Heart left ventricle (tissue), 16 donors: Measurements from ENCODE around the gene CHD1L. TPM values are rescaled to one million over a fixed set of nuclear protein-coding genes. Genes with fewer than 3 reads are reported as not detected.

Experiments
- ATAC-seq, 4 donors: fragments of 200-7000 bp; cut with Tn5 transposase; one replicate each; pipeline ENCODE4 v1.9.1; 2020 to 2022; ENCODE audit warnings: moderate library complexity in 4 of 4, mild to moderate bottlenecking in 3 of 4, moderate number of reproducible peaks in 1 of 4
- DNase-seq, 5 donors: peaks; one replicate each; pipeline ENCODE4 v3.0.0-alpha.2; 2020
- H3K27ac ChIP-seq, 12 donors: fragments of 200-600 bp; sonication (generic) in 4 of 12; one replicate each; pipeline versions ENCODE4 v1.5.0 to v1.8.0; 2016 to 2022; ENCODE audit warnings: mild to moderate bottlenecking in 2 of 12
- H3K27me3 ChIP-seq, 9 donors: fragments of 200-600 bp; sonication (generic) in 2 of 9; one replicate each; pipeline versions ENCODE4 v1.5.1 to v1.8.0; 2016 to 2022; ENCODE audit warnings: mild to moderate bottlenecking in 3 of 9
- H3K36me3 ChIP-seq, 9 donors: fragments of 200-600 bp; sonication (generic) in 2 of 9; one replicate each; pipeline versions ENCODE4 v1.5.0 to v1.8.0; 2018 to 2022; ENCODE audit warnings: mild to moderate bottlenecking in 2 of 9
- H3K4me1 ChIP-seq, 12 donors: fragments of 200-600 bp; sonication (generic) in 4 of 12; one replicate each; pipeline versions ENCODE4 v1.5.0 to v1.8.0; 2016 to 2022; ENCODE audit warnings: mild to moderate bottlenecking in 3 of 12
- H3K4me3 ChIP-seq, 12 donors: fragments of 200-600 bp; sonication (generic) in 4 of 12; one replicate each; pipeline versions ENCODE4 v1.5.0 to v1.8.0; 2017 to 2022; ENCODE audit warnings: mild to moderate bottlenecking in 9 of 12, moderate library complexity in 4 of 12
- H3K9me3 ChIP-seq, 12 donors: fragments of 200-600 bp; sonication (generic) in 4 of 12; one replicate each; pipeline versions ENCODE4 v1.5.0 to v1.8.0; 2016 to 2022; ENCODE audit warnings: mild to moderate bottlenecking in 1 of 12
- CTCF ChIP-seq, 12 donors: fragments of 200-600 bp; sonication (generic) in 4 of 12; IDR thresholded peaks; one replicate each; pipeline versions ENCODE4 v1.5.0 to v1.8.0; 2018 to 2022; ENCODE audit warnings: antibody characterized with exemption in 12 of 12, mild to moderate bottlenecking in 5 of 12
- POLR2A ChIP-seq, 2 donors: fragments of 450-650 bp; IDR thresholded peaks; one replicate each; pipeline ENCODE4 v1.6.1; 2017; ENCODE audit warnings: antibody characterized with exemption in 2 of 2, mild to moderate bottlenecking in 2 of 2, moderate library complexity in 2 of 2
- whole genome bisulfite sequencing, 4 donors: extraction: QIAGEN DNeasy Blood & Tissue Kit in 2 of 4; methylation state at CpG; one replicate each; pipeline versions ENCODE4 v1.1.5 to v1.1.7; 2013 to 2018; 5-methylcytosine and 5-hydroxymethylcytosine counted together
- intact Hi-C, 10 donors: fragments of 100-400 bp; cut with DNase I; formaldehyde crosslinking; loops; one replicate each; pipeline versions ENCODE4 v1.11.1 to v1.14.2; 2022
- polyA plus RNA-seq, 2 donors: library from polyadenylated mRNA; stranded (reverse); fragments of 200-250 nt; gene quantifications; one replicate each; pipeline ENCODE4 v1.2.3, GENCODE V29; 2013
- total RNA-seq, 9 donors: library from RNA; depleted of rRNA in 2 of 9; stranded (reverse); fragments of >200 nt in 2 of 9; fragmentation: NEBNext Ultra II Directional in 3 of 9; extraction: Animal tissue kit (Norgen Biotek cat#: 25700) in 3 of 9; gene quantifications; one replicate each; pipeline versions ENCODE4 v1.1.0 to v1.2.4, GENCODE V29; 2016 to 2023
- donor health status: ischemic (EF 13 %, LVEDD 7.1; RV severe dilation, severe dysfunction).
- donor health status: healthy with polysubstance abuse.
- donor health status: DM: no; HTN: yes; CAD: no.
- donor health status: DM: no; HTN: no; CAD: no.
- donor health status: ischemic (EF 25% LVEDD 6.9; RV normal size, moderate dysfunction).
- donor health status: ischemic (EF 25% LVEDD 5.7; RV mildly dilated, moderate dysfunction).
- donor health status: healthy.
- donor health status: DM: yes; HTN: yes; CAD: no.
- donor health status: ischemic (EF 35%, LVEDD 5.7; RV mildly dilated, moderate dysfunction).
- donor health status: nonischemic (EF 11% LVEDD 7.7; RV severe dilation, severe dysfunction).
- donor health status: DM: yes; HTN: yes; CAD: no.
- donor health status: PGD.
- donor health status: ischemic (EF 29% LVEDD 5.4; RV normal size, mild dysfunction).
- donor health status: nonischemic (EF 23%, LVEDD 6.1; RV moderate dilation, normal function).

The CHD1L gene
- total and polyA plus RNA-seq, 11 donors: 5.8 to 17.7 (median 8.1) TPM

GRCh38 chr1:147214325-147214724, 28.2 kb upstream of the CHD1L start:
- no peak for ATAC-seq
- WGBS, 4 donors: 72 to 83% (median 78%) methylated on average over 7 of the region's 7 CpGs
- DNase-seq: no peak
- intact Hi-C loops: no loop called here
- H3K4me3 ChIP-seq: no peak overlapping the region
- H3K36me3 ChIP-seq: peaks cover 0 to 25% (median 0%) of the 10 kb centered on the region in 9 donors
- H3K27me3 ChIP-seq: no peaks in the 10 kb centered on the region
- H3K4me1 ChIP-seq: peaks cover 0 to 6% (median 0%) of the 10 kb centered on the region in 12 donors
- no peaks in the 10 kb centered on the region for H3K9me3 ChIP-seq
- TF ChIP-seq CTCF (IDR thresholded peaks at IDR 0.05) (no peak), POLR2A (IDR thresholded peaks at IDR 0.05) (no peak)
- no peak overlapping the region for H3K27ac ChIP-seq

- H3K27ac ChIP-seq: no peak overlapping the region
- ATAC-seq: no peak
- no peak overlapping the region for H3K4me3 ChIP-seq
- H3K9me3 ChIP-seq: no peaks in the 10 kb centered on the region
- H3K27me3 ChIP-seq: no peaks in the 10 kb centered on the region
- peaks cover 0 to 6% (median 0%) of the 10 kb centered on the region in 12 donors for H3K4me1 ChIP-seq
- TF ChIP-seq POLR2A (IDR thresholded peaks at IDR 0.05) (no peak), CTCF (IDR thresholded peaks at IDR 0.05) (no peak)
- intact Hi-C loops: no loop called here
- H3K36me3 ChIP-seq: peaks cover 0 to 23% (median 0%) of the 10 kb centered on the region in 9 donors
- DNase-seq: no peak
These were observed 27.5 kb upstream of the CHD1L start for GRCh38 chr1:147214842-147215539.

GRCh38 chr1:147215540-147215916, 27.0 kb upstream of the CHD1L start:
- H3K9me3 ChIP-seq: no peaks in the 10 kb centered on the region
- intact Hi-C loops: no loop called here
- TF ChIP-seq CTCF (IDR thresholded peaks at IDR 0.05): no peak
- TF ChIP-seq POLR2A (IDR thresholded peaks at IDR 0.05): no peak
- H3K27ac ChIP-seq: no peak overlapping the region
- peaks cover 0 to 23% (median 0%) of the 10 kb centered on the region in 9 donors for H3K36me3 ChIP-seq
- WGBS, 4 donors: 48 to 74% (median 61%) methylated on average over 2 of the region's 2 CpGs
- ATAC-seq (no peak), DNase-seq (no peak)
- no peaks in the 10 kb centered on the region for H3K27me3 ChIP-seq
- H3K4me1 ChIP-seq: peaks cover 0 to 6% (median 0%) of the 10 kb centered on the region in 12 donors
- H3K4me3 ChIP-seq: no peak overlapping the region

- TF ChIP-seq CTCF (IDR thresholded peaks at IDR 0.05) (no peak), POLR2A (IDR thresholded peaks at IDR 0.05) (no peak)
- DNase-seq (no peak), ATAC-seq (no peak)
- 62 to 93% (median 91%) methylated on average over 3 of the region's 3 CpGs for WGBS, 4 donors
- no peaks in the 10 kb centered on the region for H3K9me3 ChIP-seq
- H3K4me3 ChIP-seq: no peak overlapping the region
- no peaks in the 10 kb centered on the region for H3K27me3 ChIP-seq
- peaks cover 0 to 17% (median 0%) of the 10 kb centered on the region in 9 donors for H3K36me3 ChIP-seq
- H3K27ac ChIP-seq: no peak overlapping the region
- H3K4me1 ChIP-seq: peaks cover 0 to 6% (median 0%) of the 10 kb centered on the region in 12 donors
- intact Hi-C loops: no loop called here
These were observed 26.4 kb upstream of the CHD1L start for GRCh38 chr1:147216124-147216523.
